ELF-1 (cell line): ENCODE data around the gene UQCC2.

Experiments used
- DNase-seq: peaks from one replicate; pipeline ENCODE4 v3.0.0-alpha.2; 2016; ENCODE audit warnings: low read depth, low spot score

UQCC2 gene

DNA sequence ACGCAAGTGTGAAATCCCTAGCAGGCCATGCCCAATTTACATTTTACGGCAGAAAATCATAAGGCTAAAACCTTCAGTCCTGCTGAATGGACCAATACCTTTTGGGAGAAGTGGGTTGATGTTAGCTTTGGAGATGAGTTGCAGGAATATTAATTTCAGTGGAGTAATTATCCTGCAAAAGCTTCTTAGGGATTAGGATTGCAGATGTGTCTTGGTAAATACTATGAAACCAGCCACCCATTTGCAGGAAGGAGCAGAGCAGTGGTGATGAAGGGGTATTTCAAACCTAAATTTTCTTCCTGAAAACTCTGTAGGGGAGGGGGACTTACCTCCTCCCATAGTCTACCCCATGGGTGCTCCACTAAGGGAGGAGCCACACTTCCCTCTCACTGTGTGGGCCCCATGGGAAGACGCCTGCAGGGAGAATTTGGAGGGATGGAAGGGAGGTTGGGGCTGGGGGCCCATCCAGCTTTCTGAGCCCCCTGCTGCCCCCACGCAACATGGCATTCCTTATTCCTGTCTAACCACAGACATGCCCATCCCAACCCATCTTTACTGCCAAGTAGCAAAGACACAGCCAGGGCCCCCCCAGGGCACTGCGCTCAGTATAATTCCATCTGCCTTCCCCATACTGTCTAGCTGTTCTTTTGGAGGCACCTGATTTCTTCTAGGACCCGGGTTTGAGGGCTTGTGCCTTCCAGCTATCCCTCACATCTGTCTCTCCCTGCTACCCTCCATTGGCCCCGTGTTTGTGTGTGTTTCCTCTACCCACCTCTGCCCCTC is 14.6 kb upstream of the UQCC2 start:
- DNase-seq: no peak

DNA sequence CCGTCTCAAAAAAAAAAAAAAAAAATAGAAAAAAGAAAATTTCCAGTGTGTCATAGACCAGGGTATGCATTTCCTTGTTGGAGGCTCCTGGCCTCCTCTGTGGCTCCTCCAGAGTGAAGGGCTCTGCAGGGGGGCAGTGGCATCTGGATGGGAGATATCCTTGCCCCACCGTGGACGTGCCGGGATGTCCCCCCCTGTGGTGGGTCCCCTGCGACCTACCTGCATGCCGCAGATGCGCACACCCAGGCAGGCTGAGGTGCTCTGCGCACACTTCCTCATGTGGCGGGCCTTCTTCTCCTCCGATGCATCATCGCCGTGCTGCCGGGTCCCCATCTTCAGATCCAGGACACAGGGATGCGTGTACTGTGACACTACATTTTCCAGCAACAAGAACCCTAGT is 13.7 kb upstream of the UQCC2 start:
- no peak for DNase-seq

DNA sequence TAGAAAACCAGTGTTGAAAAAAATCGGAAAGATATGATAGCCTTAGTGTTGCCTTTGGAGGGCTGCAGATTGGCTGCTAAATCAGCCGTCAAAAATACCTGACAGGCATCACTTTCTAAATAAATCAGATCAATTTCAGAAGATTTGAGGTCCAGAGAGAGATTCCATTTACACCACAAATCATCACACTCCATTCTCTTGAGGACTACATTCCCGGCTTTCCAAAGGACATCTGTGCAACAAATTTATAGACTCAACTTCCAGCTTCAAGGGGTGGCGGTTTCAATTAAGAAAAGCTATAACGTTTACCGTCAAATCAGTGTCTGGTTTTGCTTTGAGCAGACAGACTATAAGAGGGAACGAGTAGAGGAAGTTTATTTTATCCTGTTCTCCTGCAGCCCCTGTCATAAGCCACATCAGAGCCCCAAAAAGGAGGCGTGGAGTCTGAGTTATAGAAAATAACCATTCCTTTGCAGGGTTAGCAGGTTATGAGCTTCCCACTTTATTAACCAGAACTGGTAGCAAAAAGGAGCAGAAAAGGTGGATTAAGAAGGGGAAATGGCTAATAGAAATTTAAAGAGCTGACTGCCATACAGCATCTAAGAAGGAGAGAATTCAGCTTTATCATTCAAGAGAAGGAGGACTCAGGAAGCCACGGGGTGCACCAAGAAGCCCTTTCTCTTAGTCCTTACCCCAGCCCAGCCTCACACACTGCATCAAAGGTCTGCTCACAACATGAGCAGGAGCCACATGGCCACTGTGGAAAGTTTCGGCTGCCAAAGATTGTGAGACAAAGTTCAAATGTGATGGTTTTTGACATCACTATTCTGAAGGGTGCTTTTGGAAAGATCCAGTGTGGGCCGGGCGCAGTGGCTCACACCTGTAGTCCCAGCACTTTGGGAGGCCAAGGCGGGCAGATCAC is 12.9 kb upstream of the UQCC2 start:
- no peak for DNase-seq

DNA sequence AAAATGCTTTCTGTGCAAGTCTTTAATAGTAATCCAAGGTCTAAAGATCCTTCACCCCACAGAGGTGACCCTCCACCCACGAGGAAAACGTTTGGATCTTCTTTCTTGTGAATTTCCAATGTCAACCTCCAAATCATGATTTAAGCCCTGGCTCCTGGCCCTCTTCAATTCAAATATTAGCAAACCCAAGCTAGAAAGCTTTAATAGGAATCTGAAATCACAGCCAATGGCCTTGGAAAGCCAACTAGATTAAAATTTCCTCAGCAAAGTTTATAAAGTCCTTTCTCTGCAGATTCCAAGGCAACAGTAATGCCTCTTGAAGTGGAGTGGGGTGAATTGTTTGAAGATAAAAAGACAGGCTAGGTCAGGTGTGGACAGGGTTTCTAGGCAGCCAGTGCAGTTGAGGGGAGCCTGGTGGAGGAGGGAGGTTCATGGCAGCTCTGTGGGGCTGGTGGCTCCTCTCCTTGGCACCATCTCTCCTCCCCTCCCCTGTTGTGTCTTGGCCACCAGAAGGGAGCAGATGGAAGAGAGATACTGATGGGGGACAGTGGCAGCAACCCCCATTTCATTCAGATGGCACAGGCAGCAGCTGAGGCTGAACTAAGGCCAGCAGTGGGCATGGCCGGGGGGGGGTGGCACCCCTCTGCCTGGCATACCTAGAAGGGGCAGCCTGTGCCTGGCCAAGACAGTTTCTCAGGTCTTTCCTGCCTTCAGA is 12.0 kb upstream of the UQCC2 start:
- no peak for DNase-seq

DNA sequence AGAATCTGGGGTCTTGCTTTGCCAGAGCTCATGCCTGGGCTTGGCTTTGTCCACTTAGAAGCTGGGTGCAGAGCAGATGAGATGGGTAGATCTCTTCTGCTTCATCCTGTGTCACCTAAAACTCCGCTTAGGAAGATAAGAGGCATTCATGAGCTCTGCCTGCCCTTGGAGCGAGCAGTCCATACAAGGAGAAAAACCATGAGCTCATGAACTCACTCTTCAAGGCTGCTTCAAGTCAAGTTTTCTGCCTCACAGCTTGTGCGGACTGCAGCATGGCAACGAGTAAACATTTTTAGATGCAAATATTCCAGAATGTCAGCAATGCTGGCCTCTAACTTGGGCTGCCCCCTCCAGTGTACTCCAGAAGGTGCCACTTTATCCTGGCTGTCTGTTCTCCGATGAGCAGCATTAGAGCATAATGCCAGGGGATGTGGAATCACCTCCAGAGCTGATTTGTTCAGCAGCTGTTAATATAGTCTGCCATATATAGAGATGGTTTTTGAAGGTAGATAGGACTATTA is 10.7 kb upstream of the UQCC2 start:
- DNase-seq: no peak

DNA sequence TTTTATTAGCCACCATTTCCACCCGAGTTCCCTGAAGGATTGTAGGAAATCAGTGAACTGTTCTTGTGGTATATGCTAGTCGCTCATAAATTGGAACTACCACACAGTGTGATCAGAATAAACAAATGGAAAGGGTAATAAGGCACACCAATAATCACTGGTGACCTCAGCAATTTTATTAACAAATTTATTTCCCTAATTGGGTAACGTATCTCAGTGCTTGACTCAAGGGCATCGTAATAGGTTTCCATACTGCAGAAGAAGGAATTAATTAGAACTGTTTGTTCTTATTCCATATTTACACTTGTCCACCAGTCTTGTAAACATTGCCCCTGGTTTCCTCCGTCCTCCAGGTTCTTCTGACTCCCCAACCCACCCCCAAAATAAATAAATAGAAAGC is 10.0 kb upstream of the UQCC2 start:
- no peak for DNase-seq

DNA sequence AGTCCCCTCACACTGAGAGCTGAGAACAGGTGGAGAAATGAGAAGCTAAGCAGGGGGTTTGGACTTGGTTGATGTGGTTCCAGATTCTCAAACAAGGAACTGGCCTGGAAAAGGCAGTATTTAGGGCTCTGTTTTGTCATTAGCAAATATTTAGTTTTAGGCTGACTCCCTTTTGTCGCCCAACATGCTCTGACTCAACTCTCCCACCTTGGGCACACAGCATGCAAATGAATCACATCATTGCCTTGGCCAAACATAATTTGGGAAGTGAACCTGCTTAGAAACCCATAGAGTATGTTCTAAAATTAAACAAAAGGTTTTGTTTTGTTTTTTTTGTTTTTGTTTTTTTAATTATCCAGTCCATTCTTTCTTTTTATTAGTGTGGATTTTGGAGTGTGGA is 9.5 kb upstream of the UQCC2 start:
- no peak for DNase-seq

DNA sequence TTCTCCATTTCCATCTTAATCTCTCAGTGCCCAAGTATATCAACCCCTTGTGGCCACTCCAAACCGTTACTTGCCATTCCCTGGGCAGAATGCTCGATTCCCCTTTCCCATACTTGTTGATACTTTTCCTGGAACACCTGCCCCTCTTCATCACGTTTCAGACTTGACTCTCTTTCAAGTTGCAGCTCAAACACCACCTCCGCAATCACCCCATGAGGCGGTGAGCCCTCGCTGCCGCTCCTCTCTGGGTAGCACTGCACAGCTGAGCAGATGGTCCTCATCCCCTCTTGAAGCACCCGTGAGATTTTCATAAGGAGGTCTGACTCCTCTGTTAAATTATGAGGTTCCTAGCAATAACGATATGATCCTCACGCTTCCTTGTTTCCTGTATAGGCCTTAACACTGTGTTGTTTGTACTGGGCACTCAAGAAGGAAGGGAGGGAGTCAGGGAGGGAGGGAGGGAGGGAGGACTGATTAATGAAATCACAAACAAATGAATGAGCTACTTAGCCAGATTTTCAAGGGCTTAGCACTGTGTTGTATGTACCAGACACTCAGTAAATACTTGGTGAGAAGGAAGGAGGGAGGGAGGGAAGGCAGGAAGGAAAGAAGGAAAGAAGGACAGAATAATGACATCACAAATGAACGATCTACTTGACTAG is 8.0 kb upstream of the UQCC2 start:
- DNase-seq: no peak

DNA sequence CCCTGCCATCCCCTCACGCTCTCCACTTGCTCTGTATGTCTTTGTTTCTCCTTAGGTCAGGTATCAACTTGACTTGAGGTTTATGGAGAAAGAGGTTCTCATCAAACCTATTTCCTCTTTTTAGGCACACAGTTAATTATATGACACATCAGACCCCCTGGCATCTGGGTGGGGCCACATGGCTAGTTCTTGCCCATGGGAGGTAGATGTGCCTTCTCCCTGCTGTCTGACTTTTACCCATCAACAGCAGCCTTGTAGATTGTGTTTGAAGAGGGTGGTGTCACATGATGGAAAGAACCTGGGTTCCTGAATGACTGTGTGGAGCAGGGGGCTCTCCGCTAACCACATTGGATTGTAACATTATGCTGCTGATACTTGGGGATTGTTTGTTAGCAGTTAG is 7.2 kb upstream of the UQCC2 start:
- no peak for DNase-seq

DNA sequence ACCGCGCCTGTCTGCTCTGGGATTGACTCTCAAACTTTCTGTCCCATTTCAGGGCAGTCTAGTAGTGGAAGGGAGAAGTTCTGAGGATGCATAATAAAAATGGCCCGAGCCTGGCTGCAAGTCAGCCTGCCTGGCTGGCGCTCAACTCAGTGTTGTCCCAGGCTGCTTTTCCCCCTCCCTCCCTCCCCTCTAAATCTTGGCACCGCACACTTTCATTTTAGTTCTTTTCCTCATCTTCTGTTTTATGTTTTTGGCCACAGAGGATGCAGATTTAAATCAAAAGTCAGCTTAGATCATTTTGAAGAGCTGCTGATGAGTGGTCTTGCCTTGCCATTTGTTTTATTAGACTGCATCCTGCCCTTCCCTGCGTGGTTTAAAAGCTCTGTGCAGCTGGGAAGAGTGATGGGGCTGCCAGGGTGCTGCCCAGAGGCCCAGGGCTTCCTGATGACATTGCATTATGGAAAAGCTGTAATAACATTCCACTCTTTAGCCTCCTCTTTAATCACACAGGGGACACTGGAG is 6.5 kb upstream of the UQCC2 start:
- DNase-seq: no peak

DNA sequence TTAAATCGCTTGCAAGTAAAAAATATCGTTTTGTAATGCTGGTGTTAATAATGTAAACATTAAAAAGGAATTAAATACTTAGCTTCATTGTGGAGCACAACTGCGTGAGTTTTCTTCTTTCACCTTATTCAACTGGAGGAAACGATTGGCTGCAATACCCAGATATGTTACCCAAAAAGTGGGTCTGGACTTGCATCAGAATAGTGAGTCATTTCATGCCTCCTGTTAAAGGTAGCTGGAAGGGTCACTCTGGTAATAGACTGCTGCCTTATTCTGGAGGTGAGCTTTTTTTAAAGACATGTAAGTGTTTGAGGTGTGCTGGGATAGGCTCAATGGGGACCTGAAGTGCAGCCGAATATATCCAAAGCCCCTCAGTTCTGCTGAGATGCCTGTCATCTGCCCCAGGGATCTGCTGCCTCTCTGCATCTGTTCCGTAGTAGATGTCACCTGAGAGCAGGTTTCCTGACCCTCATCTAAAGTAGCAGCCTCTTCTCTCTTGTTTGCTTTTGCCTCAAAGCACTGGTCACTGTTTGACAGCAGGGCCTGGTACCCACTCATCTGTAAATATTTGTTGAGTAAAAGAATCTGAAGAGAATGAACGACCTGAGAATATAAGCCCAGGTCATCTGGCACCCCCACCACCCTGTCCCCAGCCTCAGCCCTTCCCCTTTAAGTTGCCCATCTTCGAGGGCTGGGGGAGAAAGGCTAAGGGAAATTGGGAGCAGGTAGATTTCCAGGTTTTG is 5.6 kb upstream of the UQCC2 start:
- no peak for DNase-seq

DNA sequence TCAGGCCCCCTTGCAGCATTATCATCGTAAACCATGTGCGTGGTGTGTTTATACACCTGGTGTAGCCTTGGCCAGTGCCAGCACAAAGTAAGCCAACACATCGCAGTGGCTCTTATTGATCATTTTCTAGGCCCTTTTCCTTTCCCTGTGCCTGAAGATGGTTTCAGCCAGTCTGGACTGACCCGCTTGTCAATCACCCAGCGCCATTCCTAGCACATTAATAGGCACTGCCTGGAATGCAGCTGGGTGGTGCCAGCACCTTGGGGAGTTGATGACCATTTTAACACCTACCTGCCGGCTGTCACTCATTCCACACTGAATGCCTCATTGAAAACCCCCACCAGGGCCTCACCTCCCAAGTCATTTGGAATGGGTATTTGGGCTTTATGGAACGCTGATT is 4.9 kb upstream of the UQCC2 start:
- peak; percentile 47 for DNase-seq

DNA sequence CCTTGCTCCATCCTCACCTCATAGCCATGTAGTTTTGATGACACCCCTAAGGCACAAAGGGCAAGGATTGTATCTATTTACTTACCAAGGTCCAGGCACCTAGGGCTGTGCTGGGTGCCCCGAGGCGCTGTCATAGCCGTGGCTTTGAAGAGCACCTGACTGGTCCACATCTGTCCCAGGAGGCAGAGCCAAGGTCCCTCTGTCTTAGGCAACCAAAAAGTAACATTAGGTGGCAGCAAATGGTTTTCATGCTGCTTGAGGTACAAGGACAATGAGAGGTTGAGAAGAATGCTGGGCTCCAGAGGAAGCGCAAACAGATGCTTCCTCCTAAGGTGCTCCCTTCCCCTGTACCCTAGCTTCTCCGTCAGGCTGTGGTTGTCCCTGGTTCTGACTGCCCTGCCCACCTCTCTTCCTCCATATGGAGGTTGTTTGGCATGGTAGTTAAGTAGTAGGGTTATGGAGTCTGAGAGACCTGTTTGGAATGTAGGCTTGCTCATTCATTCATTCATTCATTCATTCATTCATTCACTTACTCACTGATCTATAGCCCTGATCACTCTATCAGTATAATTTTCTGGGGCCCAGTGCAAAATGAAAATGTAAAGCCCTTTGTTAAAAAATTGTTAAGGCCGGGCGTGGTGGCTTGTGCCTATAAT is 3.0 kb upstream of the UQCC2 start:
- no peak for DNase-seq

DNA sequence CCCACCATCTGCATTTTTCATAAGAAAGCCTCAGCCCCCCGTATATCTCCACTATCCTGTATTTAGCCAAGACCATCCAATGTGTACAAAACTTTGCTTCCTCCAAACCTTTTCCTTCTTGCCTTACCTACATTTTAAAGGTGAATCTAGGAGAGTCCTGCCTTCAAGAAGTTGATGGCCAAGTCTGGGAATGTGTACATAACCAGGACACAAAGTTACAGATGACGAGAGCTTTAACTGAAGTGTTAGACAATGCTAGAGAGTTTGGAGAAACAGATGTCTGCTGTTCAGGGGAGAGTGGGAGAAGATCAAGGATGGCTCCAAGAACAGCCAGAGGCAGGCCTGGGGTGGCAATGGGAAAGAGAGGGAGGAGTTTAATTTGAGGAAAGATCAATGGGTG is 2.3 kb upstream of the UQCC2 start:
- no peak for DNase-seq

DNA sequence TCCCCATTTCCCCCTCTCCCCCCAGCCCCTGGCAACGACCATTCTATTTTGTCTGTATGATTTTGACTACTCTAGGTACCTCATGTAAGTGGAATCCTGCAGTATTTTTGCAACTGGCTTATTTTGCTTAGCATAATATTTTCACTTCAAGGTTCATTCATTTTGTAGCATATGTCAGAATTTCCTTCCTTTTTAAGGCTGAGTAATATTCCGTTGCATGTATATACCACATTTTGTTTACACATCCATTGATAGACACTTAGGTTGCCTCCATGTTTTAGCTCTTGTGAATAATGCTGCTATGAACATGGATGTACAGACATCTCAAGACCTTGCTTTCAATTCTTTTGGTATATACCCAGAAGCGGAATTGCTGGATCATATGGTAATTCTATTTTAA is 1.4 kb upstream of the UQCC2 start:
- no peak for DNase-seq

DNA sequence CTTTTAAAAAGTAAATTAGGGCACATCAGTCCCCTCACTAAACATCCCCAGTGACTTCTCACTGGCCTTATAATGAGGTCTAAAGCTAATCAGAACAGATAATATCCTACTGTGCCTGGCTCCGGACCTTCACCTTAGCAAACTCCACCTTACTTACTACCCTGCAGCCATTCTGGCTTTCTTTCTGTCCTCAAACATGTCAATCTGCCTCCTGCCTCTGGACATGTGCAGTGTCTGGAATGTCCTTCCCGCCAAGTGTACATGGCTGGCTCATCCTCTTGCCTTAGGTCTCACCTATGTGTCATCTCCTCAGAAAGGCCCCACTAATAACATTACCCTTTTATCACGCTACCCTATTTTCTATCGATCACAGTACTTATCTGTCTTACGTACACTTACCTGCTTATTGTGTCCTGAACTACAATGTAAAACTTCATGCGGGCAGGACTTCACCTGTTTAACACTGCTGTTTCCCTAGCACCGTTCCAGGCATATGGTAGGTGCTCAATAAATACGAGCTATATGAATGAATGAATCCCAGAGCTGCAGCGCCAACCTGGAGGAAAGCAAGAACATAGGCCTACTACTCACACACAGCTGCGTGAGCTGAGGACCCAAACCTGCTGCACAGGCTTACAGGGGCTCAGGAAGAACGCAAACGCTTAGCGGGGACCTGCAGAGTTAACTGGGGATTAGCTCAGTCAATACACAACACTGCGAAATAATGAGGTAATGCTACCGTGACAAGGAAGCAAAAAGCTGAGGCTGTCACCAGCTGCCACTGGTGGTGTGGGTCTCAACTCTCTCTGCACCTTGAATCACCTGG is 991 bp downstream of the UQCC2 start:
- no peak for DNase-seq

DNA sequence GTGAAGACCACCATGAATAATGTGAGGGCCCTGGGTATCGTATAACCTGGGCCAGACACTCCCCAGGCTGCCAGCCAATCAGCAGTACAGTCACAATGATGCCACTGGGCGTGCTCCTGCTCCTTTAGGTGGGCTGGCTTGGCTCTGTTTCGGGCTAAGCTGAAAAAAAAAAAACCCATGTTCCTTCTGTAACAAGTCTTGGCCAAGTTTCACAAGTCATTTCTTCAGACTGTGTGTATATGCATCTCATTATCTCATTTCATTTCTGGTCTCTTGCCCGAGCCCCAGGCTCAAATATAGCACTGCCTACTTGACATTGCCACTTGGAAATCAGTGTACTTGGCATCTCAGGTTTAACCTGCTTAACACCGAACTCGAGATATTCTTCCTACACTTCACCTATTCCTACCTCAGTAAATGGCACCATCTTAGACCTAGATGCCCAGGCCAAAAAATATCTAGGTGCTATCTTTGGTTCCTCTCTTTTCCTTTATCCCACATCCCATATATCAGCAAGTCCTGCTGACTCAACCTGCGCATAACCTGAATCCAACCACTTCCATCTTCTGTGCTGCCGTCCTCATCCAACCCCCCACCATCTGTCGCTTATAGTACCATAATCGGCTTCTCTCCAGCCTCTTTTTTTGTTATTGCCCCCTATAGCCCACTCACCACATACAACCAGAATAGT is 1.8 kb downstream of the UQCC2 start:
- no peak for DNase-seq

DNA sequence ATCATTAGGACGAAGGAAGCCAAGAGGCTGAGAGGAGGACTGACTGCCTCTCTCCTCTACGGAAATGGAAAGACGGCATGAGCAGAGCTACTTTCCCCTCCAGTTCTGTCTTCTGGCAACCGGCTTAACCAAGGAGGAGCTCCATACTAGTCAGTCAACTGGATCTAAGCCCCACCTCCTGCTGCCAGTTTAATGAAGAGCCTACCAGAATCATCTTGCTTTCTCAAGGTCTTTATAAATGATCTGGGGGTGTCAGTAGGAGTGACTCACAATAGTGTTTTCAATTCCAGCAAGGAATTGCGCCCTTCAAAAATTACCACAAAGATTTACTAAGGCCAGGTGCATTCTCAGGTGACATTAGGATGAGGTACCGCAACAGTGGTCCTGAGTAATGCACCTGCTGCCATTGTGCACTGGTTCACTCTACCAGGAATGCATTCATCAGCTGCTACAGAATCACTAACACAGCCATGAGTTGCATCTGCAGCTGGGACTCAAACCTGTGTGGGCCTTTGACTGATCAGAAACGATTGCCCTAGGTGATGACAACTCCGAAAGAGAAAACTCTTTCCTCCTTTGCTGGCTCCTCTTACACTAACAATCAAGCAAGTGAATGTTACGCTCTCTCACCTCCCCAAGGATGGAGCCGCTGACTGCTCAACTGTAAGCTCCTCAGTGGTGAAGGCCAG is 2.8 kb downstream of the UQCC2 start:
- no peak for DNase-seq
